Mesothelial cell of epicardium (in vitro differentiated cells): ENCODE results near the gene MCF2. TPM values are rescaled to one million over a fixed set of nuclear protein-coding genes. Genes with fewer than 3 reads are reported as not detected.

Experiments
- DNase-seq, 2 experiments: peaks; one replicate each; pipeline ENCODE4 v3.0.0; 2021; ENCODE audit warnings: low spot score in 2 of 2; ENCODE audit not compliant: unreplicated experiment in 2 of 2
- H3K27ac Mint-ChIP-seq: 2 replicates; pipeline ENCODE4 v1.8.0; 2021; ENCODE audit warnings: mixed read lengths
- H3K27me3 Mint-ChIP-seq: 2 replicates; pipeline ENCODE4 v1.8.0; 2021; ENCODE audit warnings: low read depth, mixed read lengths
- H3K36me3 Mint-ChIP-seq: 2 replicates; pipeline ENCODE4 v1.8.0; 2021; ENCODE audit warnings: mixed read lengths
- H3K4me1 Mint-ChIP-seq: 2 replicates; pipeline ENCODE4 v1.8.0; 2021; ENCODE audit warnings: mixed read lengths
- H3K4me3 Mint-ChIP-seq: 2 replicates; pipeline ENCODE4 v1.8.0; 2021; ENCODE audit warnings: mild to moderate bottlenecking, moderate library complexity, mixed read lengths
- H3K9me3 Mint-ChIP-seq: 2 replicates; pipeline ENCODE4 v1.8.0; 2021; ENCODE audit warnings: mixed read lengths
- CTCF ChIP-seq: fragments of 200-600 bp; sonication (generic); IDR thresholded peaks from one replicate; pipeline ENCODE4 v1.5.0; 2021; ENCODE audit warnings: antibody characterized with exemption; ENCODE audit not compliant: unreplicated experiment
- total RNA-seq: library from RNA; stranded (reverse); gene quantifications from 3 replicates; pipeline ENCODE4 v1.2.1, GENCODE V29; 2021

Gene MCF2
- total RNA-seq, 1 donor from 2014 or later, result not detected

GRCh38 chrX:139647597-139647996, 60.4 kb downstream of the MCF2 start:
- Mint-ChIP-seq H3K27ac (no peak overlapping the region), H3K9me3 (peaks cover 33% of the 10 kb centered on the region)
- DNase-seq, result no peak

GRCh38 chrX:139642241-139642927, 65.6 kb downstream of the MCF2 start:
- DNase-seq, result no peak
- H3K36me3 Mint-ChIP-seq, result no peaks in the 10 kb centered on the region
- H3K27me3 Mint-ChIP-seq, result no peaks in the 10 kb centered on the region
- peak overlapping the region; percentile 50 for H3K4me3 Mint-ChIP-seq
- H3K9me3 Mint-ChIP-seq, result peaks cover 26% of the 10 kb centered on the region
- H3K27ac Mint-ChIP-seq, result no peak overlapping the region
- peaks cover 4% of the 10 kb centered on the region for H3K4me1 Mint-ChIP-seq
- TF ChIP-seq CTCF, result no peak

More at GRCh38 chrX:139647597-139647996, 60.4 kb downstream of the MCF2 start:
- H3K4me3 Mint-ChIP-seq, result no peak overlapping the region
- no peaks in the 10 kb centered on the region for H3K36me3 Mint-ChIP-seq
- H3K4me1 Mint-ChIP-seq, result no peaks in the 10 kb centered on the region
- TF ChIP-seq CTCF, result no peak
- H3K27me3 Mint-ChIP-seq, result no peaks in the 10 kb centered on the region

- Mint-ChIP-seq H3K36me3 (no peaks in the 10 kb centered on the region), H3K4me1 (peaks cover 4% of the 10 kb centered on the region), H3K4me3 (no peak overlapping the region), H3K27ac (no peak overlapping the region), H3K27me3 (no peaks in the 10 kb centered on the region), H3K9me3 (peaks cover 10% of the 10 kb centered on the region)
- DNase-seq, result no peak
- no peak for TF ChIP-seq CTCF
Measured at GRCh38 chrX:139640259-139640658, 67.7 kb downstream of the MCF2 start.

- H3K4me1 Mint-ChIP-seq, result peaks cover 4% of the 10 kb centered on the region
- H3K27me3 Mint-ChIP-seq, result no peaks in the 10 kb centered on the region
- H3K4me3 Mint-ChIP-seq, result no peak overlapping the region
- no peaks in the 10 kb centered on the region for H3K36me3 Mint-ChIP-seq
- no peak for DNase-seq
- no peak for TF ChIP-seq CTCF
- H3K9me3 Mint-ChIP-seq, result peaks cover 10% of the 10 kb centered on the region
- H3K27ac Mint-ChIP-seq, result no peak overlapping the region
Measured at GRCh38 chrX:139639253-139639652, 68.7 kb downstream of the MCF2 start.

- Mint-ChIP-seq H3K27me3 (no peaks in the 10 kb centered on the region), H3K9me3 (peaks cover 40% of the 10 kb centered on the region), H3K36me3 (no peaks in the 10 kb centered on the region), H3K4me1 (no peaks in the 10 kb centered on the region), H3K27ac (no peak overlapping the region), H3K4me3 (no peak overlapping the region)
- TF ChIP-seq CTCF, result no peak
- no peak for DNase-seq
Measured at GRCh38 chrX:139600105-139600504, 107.9 kb downstream of the MCF2 start.
